Measurements from ENCODE around the gene CAMK1D. TPM values are rescaled to one million over a fixed set of nuclear protein-coding genes. Genes with fewer than 3 reads are reported as not detected.

Gene CAMK1D
- total RNA-seq, 1 experiment from 2014 or later, result 10.2 TPM

- TF ChIP-seq, protein P1, sequence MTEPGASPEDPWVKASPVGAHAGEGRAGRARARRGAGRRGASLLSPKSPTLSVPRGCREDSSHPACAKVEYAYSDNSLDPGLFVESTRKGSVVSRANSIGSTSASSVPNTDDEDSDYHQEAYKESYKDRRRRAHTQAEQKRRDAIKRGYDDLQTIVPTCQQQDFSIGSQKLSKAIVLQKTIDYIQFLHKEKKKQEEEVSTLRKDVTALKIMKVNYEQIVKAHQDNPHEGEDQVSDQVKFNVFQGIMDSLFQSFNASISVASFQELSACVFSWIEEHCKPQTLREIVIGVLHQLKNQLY (CRISPR knock-in tag; IDR thresholded peaks at IDR 0.05), result no peak
- TF ChIP-seq ATF1 (CRISPR knock-in tag; IDR thresholded peaks at IDR 0.05), result no peak
- TF ChIP-seq PRDM15 (CRISPR knock-in tag; IDR thresholded peaks at IDR 0.05), result no peak
- TF ChIP-seq NFATC4 (CRISPR knock-in tag; IDR thresholded peaks at IDR 0.05), result no peak
- TF ChIP-seq TEAD4 (CRISPR knock-in tag; IDR thresholded peaks at IDR 0.05), result no peak
- TF ChIP-seq ESRRA (CRISPR knock-in tag; IDR thresholded peaks at IDR 0.05; ENCODE audit: borderline replicate concordance), result no peak
- TF ChIP-seq, protein P2, sequence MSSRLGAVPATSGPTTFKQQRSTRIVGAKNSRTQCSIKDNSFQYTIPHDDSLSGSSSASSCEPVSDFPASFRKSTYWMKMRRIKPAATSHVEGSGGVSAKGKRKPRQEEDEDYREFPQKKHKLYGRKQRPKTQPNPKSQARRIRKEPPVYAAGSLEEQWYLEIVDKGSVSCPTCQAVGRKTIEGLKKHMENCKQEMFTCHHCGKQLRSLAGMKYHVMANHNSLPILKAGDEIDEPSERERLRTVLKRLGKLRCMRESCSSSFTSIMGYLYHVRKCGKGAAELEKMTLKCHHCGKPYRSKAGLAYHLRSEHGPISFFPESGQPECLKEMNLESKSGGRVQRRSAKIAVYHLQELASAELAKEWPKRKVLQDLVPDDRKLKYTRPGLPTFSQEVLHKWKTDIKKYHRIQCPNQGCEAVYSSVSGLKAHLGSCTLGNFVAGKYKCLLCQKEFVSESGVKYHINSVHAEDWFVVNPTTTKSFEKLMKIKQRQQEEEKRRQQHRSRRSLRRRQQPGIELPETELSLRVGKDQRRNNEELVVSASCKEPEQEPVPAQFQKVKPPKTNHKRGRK (CRISPR knock-in tag; IDR thresholded peaks at IDR 0.05; ENCODE audit: borderline replicate concordance), result no peak
Measured at GRCh38 chr10:12687996-12688395, 338.6 kb downstream of the CAMK1D start (continued).

DNA sequence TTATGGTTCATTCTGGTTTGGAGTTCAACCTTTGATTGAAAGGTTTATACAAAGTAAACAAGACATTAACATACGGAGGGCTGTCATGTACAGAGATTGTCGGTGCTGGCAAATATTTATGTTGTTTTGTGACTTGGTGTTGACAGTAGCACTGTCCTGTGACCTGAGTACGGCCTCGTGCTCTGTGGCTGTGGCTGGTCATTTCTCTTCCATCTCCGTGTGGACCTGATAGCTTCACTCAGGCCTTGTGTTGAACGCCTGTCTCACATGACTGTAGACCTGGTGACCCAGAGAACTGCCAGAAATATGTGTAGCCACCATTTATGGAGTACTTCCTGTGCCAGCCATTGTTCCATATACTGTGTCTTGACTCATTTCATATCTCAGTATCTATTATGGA is 340.5 kb downstream of the CAMK1D start:
- no peaks in the 10 kb centered on the region for H3K36me3 Mint-ChIP-seq
- TF ChIP-seq PRRX2 (CRISPR knock-in tag; IDR thresholded peaks at IDR 0.05) (no peak), ZNF416 (CRISPR knock-in tag; IDR thresholded peaks at IDR 0.05) (no peak), FOXK1 (CRISPR knock-in tag; IDR thresholded peaks at IDR 0.05) (no peak), NR3C1 (CRISPR knock-in tag; conservative IDR thresholded peaks at IDR 0.05; ENCODE audit: low read depth) (no peak), NFATC4 (CRISPR knock-in tag; IDR thresholded peaks at IDR 0.05) (no peak), NFE2L1 (CRISPR knock-in tag; IDR thresholded peaks at IDR 0.05) (no peak), IRF2 (CRISPR knock-in tag; IDR thresholded peaks at IDR 0.05; ENCODE audit: borderline replicate concordance, low read depth) (no peak), ATF6 (CRISPR knock-in tag; IDR thresholded peaks at IDR 0.05) (no peak), KAT7 (CRISPR knock-in tag; IDR thresholded peaks at IDR 0.05; ENCODE audit: borderline replicate concordance) (no peak), ZNF121 (CRISPR knock-in tag; IDR thresholded peaks at IDR 0.05) (no peak), ATF1 (CRISPR knock-in tag; IDR thresholded peaks at IDR 0.05) (no peak), ATF2 (CRISPR knock-in tag; IDR thresholded peaks at IDR 0.05; ENCODE audit: borderline replicate concordance, low read depth) (no peak)
- TF ChIP-seq, protein P3, sequence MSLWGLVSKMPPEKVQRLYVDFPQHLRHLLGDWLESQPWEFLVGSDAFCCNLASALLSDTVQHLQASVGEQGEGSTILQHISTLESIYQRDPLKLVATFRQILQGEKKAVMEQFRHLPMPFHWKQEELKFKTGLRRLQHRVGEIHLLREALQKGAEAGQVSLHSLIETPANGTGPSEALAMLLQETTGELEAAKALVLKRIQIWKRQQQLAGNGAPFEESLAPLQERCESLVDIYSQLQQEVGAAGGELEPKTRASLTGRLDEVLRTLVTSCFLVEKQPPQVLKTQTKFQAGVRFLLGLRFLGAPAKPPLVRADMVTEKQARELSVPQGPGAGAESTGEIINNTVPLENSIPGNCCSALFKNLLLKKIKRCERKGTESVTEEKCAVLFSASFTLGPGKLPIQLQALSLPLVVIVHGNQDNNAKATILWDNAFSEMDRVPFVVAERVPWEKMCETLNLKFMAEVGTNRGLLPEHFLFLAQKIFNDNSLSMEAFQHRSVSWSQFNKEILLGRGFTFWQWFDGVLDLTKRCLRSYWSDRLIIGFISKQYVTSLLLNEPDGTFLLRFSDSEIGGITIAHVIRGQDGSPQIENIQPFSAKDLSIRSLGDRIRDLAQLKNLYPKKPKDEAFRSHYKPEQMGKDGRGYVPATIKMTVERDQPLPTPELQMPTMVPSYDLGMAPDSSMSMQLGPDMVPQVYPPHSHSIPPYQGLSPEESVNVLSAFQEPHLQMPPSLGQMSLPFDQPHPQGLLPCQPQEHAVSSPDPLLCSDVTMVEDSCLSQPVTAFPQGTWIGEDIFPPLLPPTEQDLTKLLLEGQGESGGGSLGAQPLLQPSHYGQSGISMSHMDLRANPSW (CRISPR knock-in tag; conservative IDR thresholded peaks at IDR 0.05; ENCODE audit: low read depth), result no peak
- H3K9me3 Mint-ChIP-seq, result peaks cover 4% of the 10 kb centered on the region; the same call in 1 of the 2 replicates
- no peak overlapping the region for H3K27ac Mint-ChIP-seq
- no peaks in the 10 kb centered on the region for H3K27me3 Mint-ChIP-seq (ENCODE audit: low read depth)
- ChIA-PET CTCF (no interaction called here), POLR2A (no interaction called here)
- no peak overlapping the region for H3K4me3 Mint-ChIP-seq
- 0 out of 2 replicates have a peak, but pooled peaks cover 2% of the 10 kb centered on the region for H3K4me1 Mint-ChIP-seq
- DNase-seq (ENCODE audit: low spot score) (no peak), ATAC-seq (no peak)

Measured in WTC11 (cell line).